Keratinocyte (primary cell): ENCODE results near the gene TMEM38A.
"Not testable (repeated sequence)": the region's sequence is repeated elsewhere in the genome, so short reads cannot be mapped to it uniquely, and the experiment has no call there.

Experiments used
- EZH2 ChIP-seq: IDR thresholded peaks from one replicate; pipeline ENCODE4 v1.6.1; 2012; ENCODE audit warnings: inconsistent platforms, mild to moderate bottlenecking, low read length, moderate library complexity
- TF ChIP-seq, protein P1 (sequence below), 3 experiments: IDR thresholded peaks in 1 of 3; conservative IDR thresholded peaks in 1 of 3; optimal IDR thresholded peaks in 1 of 3; 2 replicates in 2 of 3; 3 replicates in 1 of 3; pipeline versions ENCODE3 to v1.5.1; 2011; ENCODE audit warnings: low read length in 3 of 3, mild to moderate bottlenecking in 3 of 3, moderate library complexity in 2 of 3, control low read depth in 1 of 3, inconsistent platforms in 1 of 3; ENCODE audit not compliant: insufficient read depth in 2 of 3; ENCODE audit errors: extremely low read depth in 1 of 3

DNA sequence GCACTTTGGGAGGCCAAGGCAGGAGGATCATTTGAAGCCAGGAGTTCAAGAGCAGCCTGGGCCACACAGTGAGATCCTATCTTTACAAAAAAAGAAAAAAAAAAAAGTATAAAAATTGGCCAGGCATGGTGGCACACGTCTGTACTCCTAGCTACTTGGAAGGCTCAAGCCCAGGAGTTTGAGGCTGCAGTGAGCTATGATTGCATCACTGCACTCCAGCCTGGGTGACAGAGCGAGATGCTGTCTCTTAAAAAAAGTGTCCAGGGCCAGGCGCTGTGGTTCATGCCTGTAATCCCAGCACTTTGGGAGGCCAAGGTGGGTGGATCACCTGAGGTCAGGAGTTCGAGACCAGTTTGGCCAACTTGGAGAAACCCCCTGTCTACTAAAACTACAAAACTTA, 12.9 kb downstream of the TMEM38A start:
- TF ChIP-seq, protein P1, sequence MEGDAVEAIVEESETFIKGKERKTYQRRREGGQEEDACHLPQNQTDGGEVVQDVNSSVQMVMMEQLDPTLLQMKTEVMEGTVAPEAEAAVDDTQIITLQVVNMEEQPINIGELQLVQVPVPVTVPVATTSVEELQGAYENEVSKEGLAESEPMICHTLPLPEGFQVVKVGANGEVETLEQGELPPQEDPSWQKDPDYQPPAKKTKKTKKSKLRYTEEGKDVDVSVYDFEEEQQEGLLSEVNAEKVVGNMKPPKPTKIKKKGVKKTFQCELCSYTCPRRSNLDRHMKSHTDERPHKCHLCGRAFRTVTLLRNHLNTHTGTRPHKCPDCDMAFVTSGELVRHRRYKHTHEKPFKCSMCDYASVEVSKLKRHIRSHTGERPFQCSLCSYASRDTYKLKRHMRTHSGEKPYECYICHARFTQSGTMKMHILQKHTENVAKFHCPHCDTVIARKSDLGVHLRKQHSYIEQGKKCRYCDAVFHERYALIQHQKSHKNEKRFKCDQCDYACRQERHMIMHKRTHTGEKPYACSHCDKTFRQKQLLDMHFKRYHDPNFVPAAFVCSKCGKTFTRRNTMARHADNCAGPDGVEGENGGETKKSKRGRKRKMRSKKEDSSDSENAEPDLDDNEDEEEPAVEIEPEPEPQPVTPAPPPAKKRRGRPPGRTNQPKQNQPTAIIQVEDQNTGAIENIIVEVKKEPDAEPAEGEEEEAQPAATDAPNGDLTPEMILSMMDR (optimal IDR thresholded peaks at IDR 0.05 in 1 of 3, IDR thresholded peaks at IDR 0.05 in 1 of 3, conservative IDR thresholded peaks at IDR 0.05 in 1 of 3; ENCODE audit: extremely low read depth in 1 of 3, insufficient read depth in 2 of 3, low read length in 3 of 3), result not testable (repeated sequence)
- not testable (repeated sequence) for TF ChIP-seq EZH2
